NCI-H2107 treated with DMSO at 0.1 percent for 48 hours (cell line): ENCODE results near the gene RIN2.
A peak's percentile ranks its signal among the peaks of the same experiment; 100 is the strongest.
"Not testable (repeated sequence)": the region's sequence is repeated elsewhere in the genome, so short reads cannot be mapped to it uniquely, and the experiment has no call there.

Experiments
- DNase-seq: peaks from one replicate; lab custom pipeline; 2025; ENCODE audit not compliant: unreplicated experiment; lab: John Stamatoyannopoulos, UW

RIN2 gene

DNA sequence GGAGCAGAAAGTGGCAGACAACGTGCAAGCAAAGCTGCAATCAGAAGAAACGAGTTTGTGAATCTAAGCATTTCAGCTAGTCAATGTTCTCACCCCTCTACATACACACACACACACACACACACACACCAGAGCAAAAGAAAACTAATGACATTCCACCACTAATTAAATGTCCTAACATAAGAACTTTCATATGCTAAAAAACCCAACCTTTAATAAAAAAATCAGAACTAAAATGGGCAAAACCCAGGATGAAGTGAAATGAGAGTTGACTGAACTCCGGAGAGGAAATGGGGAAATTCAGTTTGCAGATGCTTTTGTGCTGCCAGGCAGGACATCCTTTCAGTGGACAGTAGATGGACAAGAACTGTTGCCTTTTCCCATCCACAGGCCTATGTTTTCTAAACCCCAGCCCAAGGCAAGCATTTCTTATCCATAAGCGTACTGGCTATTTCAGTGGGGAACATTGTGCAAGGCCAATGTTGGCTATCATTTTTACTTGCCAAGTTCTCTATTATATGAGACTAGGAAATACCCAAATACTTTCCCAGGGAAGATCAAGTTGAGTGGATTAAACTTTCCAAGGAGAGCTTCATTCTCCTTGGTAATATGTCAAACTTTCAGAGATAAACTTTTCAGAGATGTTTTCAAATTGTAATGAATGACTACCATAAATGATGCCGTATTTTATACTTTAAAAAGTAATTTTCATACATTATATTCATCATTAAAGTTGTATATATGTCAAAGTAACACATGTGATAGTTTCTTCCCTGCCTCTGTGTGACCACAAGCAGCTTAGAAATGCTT is 27.3 kb downstream of the RIN2 start:
- no peak for DNase-seq

DNA sequence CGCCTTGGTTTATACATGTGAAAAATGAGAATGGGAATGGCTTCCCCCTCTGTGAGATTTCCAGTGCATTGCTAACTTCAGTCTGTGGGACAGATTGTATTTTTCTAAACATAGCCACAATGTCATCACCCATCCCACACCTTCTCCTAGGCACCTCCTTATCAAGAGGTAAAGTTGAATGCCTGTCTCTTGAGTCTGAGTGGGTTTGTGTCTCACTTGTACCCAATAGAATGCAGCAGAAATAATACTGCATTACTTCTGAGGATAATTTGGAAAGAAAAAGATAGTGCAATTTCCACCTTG is 27.9 kb downstream of the RIN2 start:
- DNase-seq = no peak

DNA sequence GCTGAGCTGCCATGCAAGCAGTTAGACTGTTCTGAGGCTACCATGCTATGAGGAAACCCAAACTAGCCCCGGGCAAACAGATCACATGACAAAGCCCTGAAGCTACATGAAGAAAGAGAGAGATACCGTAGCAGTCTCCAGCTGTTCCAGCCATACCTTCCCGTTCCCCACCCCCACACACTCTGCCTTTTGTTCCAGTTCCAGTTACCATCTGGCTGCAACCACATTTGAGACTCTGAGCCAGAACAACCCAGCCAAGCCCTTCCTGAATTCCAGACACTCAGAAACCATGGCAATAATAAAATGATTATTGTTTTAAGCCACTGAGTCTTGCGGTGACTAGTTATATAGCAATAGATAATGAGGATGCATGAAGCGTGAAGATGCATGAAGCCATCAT is 28.3 kb downstream of the RIN2 start:
- peak; percentile 26 for DNase-seq

DNA sequence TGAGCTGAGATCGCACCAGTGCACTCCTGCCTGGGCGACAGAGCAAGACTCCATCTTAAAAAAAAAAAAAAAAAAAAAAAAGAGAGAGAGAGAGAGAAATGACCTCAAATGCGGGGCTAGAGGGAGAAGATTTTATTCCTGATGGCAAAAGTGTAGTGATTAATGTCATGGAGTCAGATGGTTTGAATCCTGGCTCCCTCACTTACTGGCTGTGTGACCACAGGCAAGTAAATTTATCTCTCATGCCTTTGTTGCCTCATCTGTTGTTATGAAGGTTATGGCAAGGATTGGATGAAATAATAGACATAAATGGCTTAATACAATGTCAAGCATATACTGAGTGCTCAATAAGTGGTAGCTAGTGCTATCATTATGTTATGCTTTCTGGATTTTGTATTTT is 29.3 kb downstream of the RIN2 start:
- DNase-seq = no peak

DNA sequence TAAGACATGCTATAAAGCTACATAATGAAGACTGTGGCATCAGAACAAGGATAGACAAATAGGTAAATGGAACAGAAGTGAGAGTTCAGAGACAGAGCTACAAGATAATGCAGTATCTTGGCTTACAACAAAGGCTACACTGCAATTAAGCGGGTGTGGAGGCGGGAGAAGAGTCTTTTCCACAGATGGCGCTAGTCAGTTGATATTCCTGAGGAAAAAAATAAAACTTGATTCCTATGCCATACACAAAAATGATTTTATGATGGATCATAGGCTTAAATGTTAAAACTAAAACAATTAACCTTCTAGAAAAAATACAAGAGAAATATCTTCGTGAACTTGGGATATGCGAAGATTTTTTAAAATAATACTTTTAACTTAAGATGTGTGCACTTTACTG is 31.0 kb downstream of the RIN2 start:
- no peak for DNase-seq

DNA sequence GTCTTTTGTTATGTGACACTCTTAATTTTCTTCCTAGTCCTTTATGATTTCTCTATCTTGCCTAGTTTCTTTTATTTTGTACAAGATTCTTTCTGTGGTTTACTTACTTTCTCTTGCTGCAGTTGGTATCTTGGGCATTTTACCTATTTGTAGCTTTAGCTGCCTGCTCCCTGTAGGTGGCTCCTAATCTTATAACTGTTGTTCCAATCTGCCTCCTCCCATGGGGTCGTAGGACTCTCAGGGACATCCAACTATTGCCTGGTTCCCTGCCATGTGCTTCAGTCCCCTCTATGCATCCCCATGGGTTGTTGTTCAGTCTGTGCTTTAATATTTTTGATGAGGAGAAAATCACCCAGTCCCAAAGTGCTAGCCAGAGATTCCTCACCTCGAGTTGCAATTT is 31.4 kb downstream of the RIN2 start:
- DNase-seq = no peak

DNA sequence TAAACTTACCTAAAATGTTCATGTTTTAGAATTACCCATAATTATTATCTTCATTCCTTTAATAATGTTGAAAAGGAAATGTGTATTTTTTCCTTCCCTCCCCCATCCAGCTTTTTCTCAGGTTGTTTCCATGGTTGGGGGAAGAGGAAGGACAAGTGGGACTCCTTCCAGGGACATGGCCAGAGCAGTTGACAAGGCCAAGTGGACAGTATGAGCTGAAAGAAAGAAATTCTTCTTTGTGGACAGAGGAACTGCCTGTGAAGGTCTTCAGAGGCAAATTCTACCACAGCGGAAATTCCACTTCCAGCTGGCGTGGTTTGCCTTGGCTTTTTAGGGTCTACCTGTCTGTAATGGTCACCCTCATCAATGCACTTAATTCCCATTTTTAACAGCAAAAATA is 33.8 kb downstream of the RIN2 start:
- DNase-seq = no peak

DNA sequence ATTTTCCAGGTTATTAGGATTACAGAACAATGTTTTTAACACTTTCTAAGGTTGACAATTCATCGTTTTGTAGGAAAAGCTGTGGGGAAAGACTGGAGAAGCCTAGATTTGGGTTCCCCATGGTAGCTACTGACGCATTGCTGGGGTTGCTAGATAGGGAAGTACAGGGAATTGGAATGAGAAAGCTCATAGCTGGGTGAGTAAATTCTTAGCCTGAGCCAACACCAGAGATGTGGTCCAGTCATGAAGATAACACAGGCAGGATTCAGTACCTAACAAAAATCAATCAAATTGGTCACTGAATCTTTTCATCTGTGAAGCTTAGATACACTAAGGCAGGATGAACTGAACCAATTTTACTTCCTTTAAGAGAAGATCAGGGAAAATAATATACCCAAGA is 35.7 kb downstream of the RIN2 start:
- no peak for DNase-seq

DNA sequence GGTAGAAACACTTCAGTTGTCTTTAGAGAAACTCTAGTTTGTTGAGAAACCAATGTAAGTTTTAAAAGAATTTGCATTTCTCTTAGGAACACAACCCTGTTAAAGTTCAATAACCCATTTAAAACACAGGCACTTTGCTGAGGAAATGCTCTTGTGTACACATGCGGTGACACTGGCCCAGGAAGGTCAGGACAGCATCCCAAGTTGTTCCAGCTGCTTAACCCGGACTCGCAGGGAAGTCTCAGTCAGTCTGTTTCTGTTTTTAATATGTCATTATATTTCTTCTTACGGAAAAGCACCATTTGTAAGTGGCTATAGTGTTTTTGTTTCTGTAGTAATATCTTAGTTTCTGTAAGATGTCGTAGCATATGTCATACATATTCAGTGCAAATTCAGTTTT is 36.9 kb downstream of the RIN2 start:
- no peak for DNase-seq

DNA sequence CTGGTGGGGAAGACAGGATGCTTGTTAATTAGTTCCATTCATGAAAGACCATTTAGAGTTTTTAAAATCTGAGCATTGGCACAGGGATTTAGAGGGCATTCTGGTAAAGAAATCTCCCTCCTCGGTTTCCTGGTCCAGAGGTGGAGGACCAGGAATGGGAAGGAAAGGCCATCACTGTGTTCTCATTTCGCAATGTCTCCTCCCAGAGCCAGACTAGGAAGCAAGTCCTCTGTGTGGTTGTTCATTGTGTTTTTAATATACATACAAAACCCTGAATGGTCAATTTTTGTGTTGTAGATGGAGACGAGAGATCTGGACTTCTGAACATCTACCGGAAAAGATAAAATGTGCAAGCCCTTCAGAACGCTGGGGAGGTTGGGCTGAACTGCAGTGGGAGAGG is 41.3 kb downstream of the RIN2 start:
- DNase-seq = no peak

DNA sequence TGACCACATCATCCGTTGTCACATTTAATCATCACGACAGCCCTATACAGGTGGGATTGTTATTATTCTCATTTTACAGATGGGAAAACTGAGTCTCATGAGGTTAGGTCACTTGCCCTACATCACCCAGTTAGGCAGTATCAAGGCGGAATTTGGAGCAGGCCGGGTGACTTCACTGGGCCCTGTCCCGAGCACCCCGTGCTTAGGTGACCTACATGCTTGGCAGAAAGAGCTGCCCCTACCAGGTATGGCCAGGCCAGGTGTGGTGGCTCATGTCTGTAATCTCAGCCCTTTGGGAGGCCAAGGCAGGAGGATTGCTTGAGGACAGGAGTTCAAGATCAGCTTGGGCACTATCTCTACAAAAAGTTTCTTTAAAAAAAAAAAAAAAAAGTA is 44.0 kb downstream of the RIN2 start:
- no peak for DNase-seq

DNA sequence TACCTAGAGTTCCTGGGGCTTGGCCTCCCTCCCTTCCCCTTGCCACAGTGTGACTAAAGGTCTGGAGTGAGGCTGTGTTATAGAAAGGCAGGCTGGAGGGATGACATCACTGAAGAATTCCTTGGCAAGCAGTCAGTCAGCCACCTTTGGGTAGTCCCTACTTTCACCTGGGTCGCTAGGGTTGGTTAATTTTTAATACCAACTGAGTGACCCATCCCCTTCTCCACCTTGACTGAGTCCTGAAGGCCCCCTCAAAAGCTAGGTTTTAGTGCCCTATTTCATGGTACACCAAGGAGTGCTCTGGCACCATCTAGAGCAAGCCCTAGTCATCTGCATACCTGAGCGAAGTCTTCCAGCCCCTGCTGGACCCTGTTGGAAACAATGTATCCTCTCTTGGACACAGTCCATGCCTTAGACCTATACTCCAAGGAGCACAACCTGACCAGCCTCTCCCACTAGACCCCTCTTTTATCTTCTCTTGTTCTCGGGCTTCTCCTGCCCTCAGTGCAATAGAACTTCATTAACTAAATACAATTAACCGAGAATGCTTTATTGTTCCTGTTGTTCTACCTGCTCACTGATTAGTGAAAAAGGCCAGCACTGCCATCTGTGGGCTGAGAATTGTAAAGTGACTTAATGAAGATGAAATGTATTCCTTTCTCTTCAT is 44.6 kb downstream of the RIN2 start:
- no peak for DNase-seq

DNA sequence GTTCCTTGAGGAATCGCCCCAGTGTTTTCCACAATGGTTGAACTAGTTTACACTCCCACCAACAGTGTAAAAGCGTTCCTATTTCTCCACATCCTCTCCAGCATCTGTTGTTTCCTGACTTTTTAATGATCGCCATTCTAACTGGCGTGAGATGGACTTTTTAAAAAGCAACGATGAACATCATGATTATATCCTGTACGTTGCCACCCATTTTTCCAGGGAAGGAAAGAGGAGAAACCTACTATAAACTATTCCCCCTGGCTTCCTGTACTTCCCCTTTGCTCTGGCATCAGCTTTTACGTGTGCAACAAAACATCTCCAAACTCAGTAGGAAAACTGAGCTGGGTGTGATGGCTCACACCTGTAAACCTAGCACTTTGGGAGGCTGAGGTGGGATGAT is 48.2 kb downstream of the RIN2 start:
- DNase-seq = not testable (repeated sequence)

DNA sequence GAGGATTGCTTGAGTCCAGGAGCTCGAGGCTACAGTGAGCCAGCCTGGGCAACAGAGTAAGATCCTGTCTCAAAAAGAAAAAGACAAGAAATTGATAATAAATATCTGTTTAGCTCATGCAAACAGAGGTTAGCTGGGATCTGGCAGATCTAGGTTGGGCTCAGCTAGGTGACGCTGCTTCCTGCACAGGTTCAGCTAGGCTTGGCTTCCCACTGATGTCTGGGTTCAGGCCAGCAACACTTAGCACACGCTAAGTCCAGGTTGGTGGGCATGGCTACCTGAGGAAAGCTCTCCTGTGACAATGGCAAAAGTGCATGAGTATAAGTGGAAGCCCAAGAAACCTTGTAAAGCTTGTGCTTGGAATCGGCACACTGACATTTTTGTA is 48.7 kb downstream of the RIN2 start:
- DNase-seq = no peak

DNA sequence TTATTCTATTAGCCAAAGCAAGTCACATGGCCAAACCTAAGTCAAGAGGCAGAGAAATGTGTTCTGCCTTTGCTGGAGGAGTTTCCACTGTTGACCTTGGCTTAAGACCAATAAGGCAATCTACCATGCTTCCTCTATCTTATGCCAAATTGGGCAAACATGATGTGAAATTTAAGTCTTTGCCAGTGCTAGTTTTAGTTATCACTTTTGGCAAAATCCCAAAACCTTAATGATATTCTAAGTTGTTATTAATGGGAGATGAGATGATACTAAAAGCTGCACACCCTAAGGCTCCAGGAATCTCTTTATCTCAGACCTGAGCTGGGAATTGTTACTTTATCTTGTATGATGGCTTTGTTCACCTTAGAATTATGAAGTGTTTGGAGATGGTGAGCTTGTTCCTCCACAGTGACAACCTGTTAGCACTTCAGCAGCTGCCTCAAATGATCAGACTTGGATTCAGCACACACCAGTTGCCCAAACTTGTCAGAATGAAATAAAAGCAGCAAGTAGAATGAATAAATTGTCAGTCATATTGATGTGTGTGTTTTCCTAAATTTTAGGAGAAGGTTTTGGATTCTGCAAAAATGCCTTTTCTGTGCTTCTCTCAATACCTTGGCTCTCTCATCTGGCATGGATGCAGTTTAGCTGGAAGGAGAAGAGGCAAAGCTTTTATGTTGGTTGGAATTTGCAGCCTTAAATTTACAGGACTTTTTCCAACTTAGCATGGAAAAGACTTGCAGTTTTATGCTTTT is 49.3 kb downstream of the RIN2 start:
- DNase-seq = no peak
